OCI-M2 (cell line): Measurements from ENCODE around the gene FAM180B.
"Not testable (repeated sequence)": the region's sequence is repeated elsewhere in the genome, so short reads cannot be mapped to it uniquely, and the experiment has no call there.

Experiments
- DNase-seq: peaks from one replicate; lab custom pipeline; 2025; ENCODE audit not compliant: unreplicated experiment; lab: John Stamatoyannopoulos, UW

The FAM180B gene

GRCh38 chr11:47586098-47586855, at the start of gene FAM180B:
Gene FAM180B, plus strand, starts transcription at chr11:47586678. Its CDS starts 91 bp downstream, at chr11:47586769.
- DNase-seq = no peak

- no peak for DNase-seq
Measured at GRCh38 chr11:47536915-47537314, 49.6 kb upstream of the FAM180B start.

GRCh38 chr11:47538741-47539565, 47.5 kb upstream of the FAM180B start:
- no peak for DNase-seq

- DNase-seq = no peak
Measured at GRCh38 chr11:47539681-47540039, 46.8 kb upstream of the FAM180B start.

GRCh38 chr11:47541070-47541469, 45.4 kb upstream of the FAM180B start:
- no peak for DNase-seq

GRCh38 chr11:47545298-47545697, 41.2 kb upstream of the FAM180B start:
- no peak for DNase-seq

- DNase-seq = not testable (repeated sequence)
Measured at GRCh38 chr11:47546274-47546673, 40.2 kb upstream of the FAM180B start.

GRCh38 chr11:47550288-47551047, 36.0 kb upstream of the FAM180B start:
- no peak for DNase-seq

- DNase-seq = no peak
Measured at GRCh38 chr11:47551086-47551485, 35.4 kb upstream of the FAM180B start.

GRCh38 chr11:47552056-47552565, 34.4 kb upstream of the FAM180B start:
- no peak for DNase-seq

GRCh38 chr11:47552566-47553405, 33.7 kb upstream of the FAM180B start, which contains the start of gene CELF1:
Gene CELF1, minus strand, starts transcription at chr11:47553132. Its CDS starts 53,609 bp downstream, at chr11:47499523.
- no peak for DNase-seq

- no peak for DNase-seq
Measured at GRCh38 chr11:47553406-47553743, 33.1 kb upstream of the FAM180B start.

- DNase-seq = not testable (repeated sequence)
Measured at GRCh38 chr11:47557004-47557403, 29.5 kb upstream of the FAM180B start.

GRCh38 chr11:47558695-47559094, 27.8 kb upstream of the FAM180B start:
- DNase-seq = no peak

GRCh38 chr11:47560426-47560825, 26.1 kb upstream of the FAM180B start:
- no peak for DNase-seq

- not testable (repeated sequence) for DNase-seq
Measured at GRCh38 chr11:47562393-47562792, 24.1 kb upstream of the FAM180B start.

GRCh38 chr11:47564366-47564765, 22.1 kb upstream of the FAM180B start:
- not testable (repeated sequence) for DNase-seq

GRCh38 chr11:47564933-47565339, 21.5 kb upstream of the FAM180B start:
- DNase-seq = no peak

- no peak for DNase-seq
Measured at GRCh38 chr11:47565340-47566148, 20.9 kb upstream of the FAM180B start, which contains the start of gene PTPMT1. Gene PTPMT1, plus strand, starts transcription at chr11:47565599. Its CDS starts 24 bp downstream, at chr11:47565623.
